ENCODE results near the gene TANGO6.

TANGO6 gene

DNA sequence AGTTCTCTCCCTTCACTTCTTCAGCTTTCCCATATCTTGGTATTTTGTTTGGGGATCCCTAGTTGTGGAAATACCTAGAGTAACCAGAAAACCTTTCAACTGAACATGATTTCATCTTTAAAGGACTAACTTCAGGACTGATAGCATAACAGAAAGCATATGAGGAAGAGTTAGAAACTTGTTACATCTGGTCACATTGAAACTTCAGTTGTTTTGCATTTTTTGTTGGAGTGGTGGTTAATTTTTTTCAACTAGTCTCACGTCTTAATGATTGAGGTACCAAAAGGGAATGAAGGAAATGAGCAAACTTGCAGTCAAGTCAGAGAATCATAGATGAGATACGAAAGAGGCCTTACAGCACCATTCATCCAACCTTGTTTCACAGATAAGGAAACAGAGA, 49.6 kb downstream of the TANGO6 start:
- TF ChIP-seq CTCF (IDR thresholded peaks at IDR 0.05; ENCODE audit: insufficient read depth, low read depth, low read length, missing control alignments), result no peak
- no peak for DNase-seq (ENCODE audit: low read depth)

GRCh38 chr16:68893710-68894705, 50.7 kb downstream of the TANGO6 start:
- no peak overlapping the region for H3K4me3 ChIP-seq (ENCODE audit: low read length)
- DNase-seq (ENCODE audit: low read depth), result peak; percentile 54
- TF ChIP-seq CTCF (IDR thresholded peaks at IDR 0.05; ENCODE audit: insufficient read depth, low read depth, low read length, missing control alignments), result no peak

More for the DNA sequence above, 49.6 kb downstream of the TANGO6 start:
- no peak overlapping the region for H3K4me3 ChIP-seq (ENCODE audit: low read length)

DNA sequence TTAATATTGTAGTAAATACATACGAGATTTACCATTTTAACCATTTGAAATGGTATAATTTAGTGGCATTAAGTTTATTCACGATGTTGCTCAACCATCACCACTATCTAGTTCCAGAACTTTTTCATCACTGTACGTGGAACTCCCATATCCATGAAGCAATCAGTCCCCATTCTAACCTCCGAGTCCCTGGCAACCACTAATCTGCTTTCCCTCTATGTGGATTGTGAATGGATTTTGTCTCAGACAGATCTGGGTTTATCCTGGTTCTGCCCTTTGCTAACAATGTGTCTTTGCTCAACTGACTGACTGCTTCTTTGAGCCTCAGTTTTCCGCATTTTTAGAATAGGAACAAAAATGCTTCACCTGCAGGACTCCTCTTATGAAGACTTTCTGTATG, 51.4 kb downstream of the TANGO6 start:
- no peak overlapping the region for H3K4me3 ChIP-seq (ENCODE audit: low read length)
- no peak for DNase-seq (ENCODE audit: low read depth)
- TF ChIP-seq CTCF (IDR thresholded peaks at IDR 0.05; ENCODE audit: insufficient read depth, low read depth, low read length, missing control alignments), result no peak

GRCh38 chr16:68898026-68898425, 54.7 kb downstream of the TANGO6 start:
- TF ChIP-seq CTCF (IDR thresholded peaks at IDR 0.05; ENCODE audit: insufficient read depth, low read depth, low read length, missing control alignments), result no peak
- DNase-seq (ENCODE audit: low read depth), result no peak

DNA sequence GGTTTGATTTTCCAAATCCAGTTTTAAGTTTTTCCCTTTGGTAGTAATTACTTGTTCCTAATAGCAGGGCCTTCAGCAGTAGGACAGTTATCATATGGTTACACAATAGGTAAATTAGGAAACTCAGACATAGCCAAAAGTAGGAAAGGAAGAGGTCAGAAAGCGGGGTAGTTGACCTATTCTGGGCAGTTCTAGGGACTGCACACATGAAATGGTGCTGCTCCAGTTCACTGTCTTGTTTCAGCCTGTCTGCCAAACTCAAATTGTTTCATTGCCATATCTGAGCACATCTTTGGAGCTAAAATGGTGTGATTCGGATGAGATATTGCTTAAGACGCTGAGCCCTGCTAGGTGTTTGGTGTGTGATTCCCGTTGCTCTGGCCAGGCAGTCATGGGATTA, 56.7 kb downstream of the TANGO6 start:
- H3K4me3 ChIP-seq (ENCODE audit: low read length), result no peak overlapping the region
- no peak for TF ChIP-seq CTCF (IDR thresholded peaks at IDR 0.05; ENCODE audit: insufficient read depth, low read depth, low read length, missing control alignments)
- DNase-seq (ENCODE audit: low read depth), result no peak

More at GRCh38 chr16:68898026-68898425, 54.7 kb downstream of the TANGO6 start:
- H3K4me3 ChIP-seq (ENCODE audit: low read length), result no peak overlapping the region

DNA sequence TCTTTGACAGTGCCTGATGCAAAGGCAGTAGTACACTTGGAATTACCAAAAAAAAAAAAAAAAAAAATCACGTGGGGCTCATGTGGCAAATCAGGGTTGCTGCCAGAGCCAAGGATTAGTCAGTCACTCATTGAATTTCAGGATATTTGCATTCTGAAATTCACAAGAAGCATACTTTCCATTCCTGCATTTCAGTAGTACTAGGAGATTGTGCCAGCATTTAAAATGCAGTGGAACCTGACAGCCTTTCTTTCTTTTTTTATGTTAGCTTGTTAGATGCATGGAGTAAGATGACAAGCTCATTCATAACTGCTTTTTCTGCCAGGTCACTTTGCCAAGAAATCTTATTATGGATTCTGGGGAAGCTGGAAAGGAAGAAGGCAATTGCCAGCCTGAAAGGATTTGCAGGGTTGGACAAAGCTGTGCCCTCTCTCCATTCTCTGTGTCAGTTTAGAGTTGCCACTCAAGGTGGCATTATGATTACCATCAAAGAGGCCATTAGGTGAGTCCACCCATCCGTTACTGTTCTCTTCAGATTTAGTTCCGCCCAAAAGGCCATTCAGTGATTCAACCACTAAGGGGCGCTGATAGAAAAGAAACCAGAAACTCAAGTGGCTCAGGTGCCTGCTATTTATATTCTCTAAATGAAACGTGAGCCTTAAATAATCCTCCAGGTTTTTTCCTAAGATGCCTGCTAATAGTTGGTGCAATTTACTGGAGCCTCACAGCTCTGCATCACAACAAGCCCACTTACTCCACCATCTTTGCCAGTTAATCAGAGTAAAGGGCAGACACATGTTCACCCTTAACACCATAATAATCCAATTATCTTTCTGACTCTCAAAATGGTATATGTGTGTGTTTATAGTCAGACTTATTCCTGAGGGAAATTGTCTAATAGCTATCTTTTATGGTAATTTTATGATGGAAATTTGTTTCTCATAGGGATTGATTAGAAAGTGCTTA, 59.0 kb downstream of the TANGO6 start:
- peak; percentile 91 for TF ChIP-seq CTCF (IDR thresholded peaks at IDR 0.05; ENCODE audit: insufficient read depth, low read depth, low read length, missing control alignments)
- no peak overlapping the region for H3K4me3 ChIP-seq (ENCODE audit: low read length)
- DNase-seq (ENCODE audit: low read depth), result peak; percentile 77

Measured in epithelial cell of esophagus (primary cell).